Measurements from ENCODE around the gene PGAP2.

DNA sequence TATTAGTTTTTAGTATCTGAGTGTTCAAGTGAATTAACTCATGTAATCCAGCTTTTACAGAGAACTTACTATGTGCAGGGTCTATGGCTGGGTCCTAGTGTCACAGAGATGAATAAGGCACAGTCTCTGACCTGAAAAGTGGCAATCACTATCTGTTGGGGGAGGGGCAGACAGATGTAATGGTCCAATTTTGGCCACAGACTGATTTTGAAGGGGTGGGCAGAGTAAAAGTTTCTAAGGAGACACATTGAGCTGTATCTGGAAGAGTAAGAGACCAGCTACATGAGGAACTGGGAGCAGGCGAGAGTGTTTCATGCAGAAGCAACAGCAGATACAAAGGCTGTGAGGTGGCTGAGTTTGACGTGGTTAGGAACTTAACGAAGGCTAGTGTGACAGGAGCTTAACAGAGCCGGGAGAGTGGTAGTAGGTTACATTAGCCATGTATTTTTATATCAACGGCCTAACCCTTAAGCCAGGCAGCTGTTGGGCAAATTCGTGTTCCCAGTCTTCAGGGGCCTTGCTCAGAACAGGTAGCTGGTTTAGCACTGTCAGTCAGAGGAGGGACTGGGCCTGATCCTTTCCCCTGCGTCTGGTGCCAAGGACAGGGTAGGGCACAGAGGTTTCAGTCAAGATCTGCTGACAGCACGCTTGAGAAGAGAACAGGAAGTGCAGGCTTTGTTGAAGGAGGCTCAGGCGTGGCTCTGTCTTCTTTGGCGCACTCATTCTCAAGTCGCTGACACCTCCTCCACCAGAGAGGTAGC, 45.7 kb downstream of the PGAP2 start:
- TF ChIP-seq CTCF (IDR thresholded peaks at IDR 0.05; ENCODE audit: insufficient read depth, low read length, poor library complexity, severe bottlenecking): no peak
- TF ChIP-seq EZH2phosphoT487 (conservative IDR thresholded peaks at IDR 0.05; ENCODE audit: low read length): no peak
